GM19468 (cell line): Measurements from ENCODE around the gene CCDC148.
"Not testable (repeated sequence)": the region's sequence is repeated elsewhere in the genome, so short reads cannot be mapped to it uniquely, and the experiment has no call there.

Experiments used
- ATAC-seq: cut with Tn5 transposase; IDR thresholded peaks from one replicate; pipeline ENCODE4 v1.9.1; 2021; ENCODE audit warnings: mild to moderate bottlenecking, moderate library complexity, moderate number of reproducible peaks; ENCODE audit not compliant: unreplicated experiment; ENCODE audit errors: extremely low read depth

CCDC148 gene

GRCh38 chr2:158312981-158313380 lies 143.6 kb downstream of the CCDC148 start:
- ATAC-seq: no peak

- not testable (repeated sequence) for ATAC-seq
These were observed 146.1 kb downstream of the CCDC148 start for GRCh38 chr2:158310407-158310806.

- no peak for ATAC-seq
These were observed 151.1 kb downstream of the CCDC148 start for GRCh38 chr2:158305501-158305900.

GRCh38 chr2:158300394-158300793 lies 156.2 kb downstream of the CCDC148 start:
- ATAC-seq: no peak

- no peak for ATAC-seq
These were observed 158.9 kb downstream of the CCDC148 start for GRCh38 chr2:158297606-158298005.

- ATAC-seq: no peak
These were observed 159.4 kb downstream of the CCDC148 start for GRCh38 chr2:158297120-158297519.

- no peak for ATAC-seq
These were observed 162.8 kb downstream of the CCDC148 start for GRCh38 chr2:158293722-158294121.

- ATAC-seq: no peak
These were observed 164.9 kb downstream of the CCDC148 start for GRCh38 chr2:158291544-158292180.

GRCh38 chr2:158290225-158290624 lies 166.3 kb downstream of the CCDC148 start:
- ATAC-seq: no peak

- ATAC-seq: no peak
These were observed 179.7 kb downstream of the CCDC148 start for GRCh38 chr2:158276619-158277471.

- ATAC-seq: no peak
These were observed 182.8 kb downstream of the CCDC148 start for GRCh38 chr2:158273791-158274190.

- no peak for ATAC-seq
These were observed 186.0 kb downstream of the CCDC148 start for GRCh38 chr2:158270536-158270935.

- no peak for ATAC-seq
These were observed 187.4 kb downstream of the CCDC148 start for GRCh38 chr2:158269143-158269542.

GRCh38 chr2:158266111-158266510 lies 190.4 kb downstream of the CCDC148 start:
- ATAC-seq: no peak

- ATAC-seq: no peak
These were observed 201.3 kb downstream of the CCDC148 start for GRCh38 chr2:158255257-158255656.

GRCh38 chr2:158253170-158253569 lies 203.4 kb downstream of the CCDC148 start:
- ATAC-seq: no peak

- ATAC-seq: no peak
These were observed 205.2 kb downstream of the CCDC148 start for GRCh38 chr2:158251356-158251755.

- ATAC-seq: no peak
These were observed 213.2 kb downstream of the CCDC148 start for GRCh38 chr2:158243392-158243791.

- no peak for ATAC-seq
These were observed 214.3 kb downstream of the CCDC148 start for GRCh38 chr2:158242280-158242679.

- ATAC-seq: no peak
These were observed 215.6 kb downstream of the CCDC148 start for GRCh38 chr2:158240975-158241374.

GRCh38 chr2:158239271-158239670 lies 217.3 kb downstream of the CCDC148 start:
- ATAC-seq: no peak

- no peak for ATAC-seq
These were observed 222.1 kb downstream of the CCDC148 start for GRCh38 chr2:158234497-158234896.
